ENCODE results near the gene PBOV1. TPM values are rescaled to one million over a fixed set of nuclear protein-coding genes. Genes with fewer than 3 reads are reported as not detected.

Gene PBOV1
- total RNA-seq, 1 donor, result not detected

DNA sequence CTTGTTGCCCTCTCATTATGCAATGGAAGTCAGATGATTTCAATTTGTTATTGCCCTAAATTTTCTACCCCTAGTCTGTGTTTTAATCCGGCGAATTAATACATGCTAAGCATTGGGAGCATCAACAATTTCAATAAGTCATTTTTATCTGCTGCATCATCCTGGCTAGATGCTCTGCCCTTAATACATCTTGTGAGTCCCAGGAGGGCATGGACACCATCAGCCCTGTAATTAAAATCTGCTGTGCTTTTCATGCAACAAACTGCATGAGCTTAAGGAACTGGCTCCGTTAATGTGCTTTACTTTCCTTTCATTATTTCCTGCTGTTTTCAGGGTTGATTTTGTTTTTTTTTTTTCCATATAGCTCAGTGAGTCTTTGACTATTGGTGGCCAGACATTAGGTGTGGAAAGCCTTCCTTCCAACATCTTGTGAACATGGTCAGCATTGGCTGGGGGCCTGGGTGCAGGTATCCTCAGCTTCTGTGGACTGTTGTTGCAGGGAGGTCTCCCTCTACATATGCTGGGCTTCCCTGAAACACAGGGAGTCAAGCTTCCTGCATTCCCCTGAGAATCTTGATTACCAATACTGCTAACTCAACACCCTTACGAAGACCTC is 8.5 kb upstream of the PBOV1 start:
- TF ChIP-seq, protein P1, sequence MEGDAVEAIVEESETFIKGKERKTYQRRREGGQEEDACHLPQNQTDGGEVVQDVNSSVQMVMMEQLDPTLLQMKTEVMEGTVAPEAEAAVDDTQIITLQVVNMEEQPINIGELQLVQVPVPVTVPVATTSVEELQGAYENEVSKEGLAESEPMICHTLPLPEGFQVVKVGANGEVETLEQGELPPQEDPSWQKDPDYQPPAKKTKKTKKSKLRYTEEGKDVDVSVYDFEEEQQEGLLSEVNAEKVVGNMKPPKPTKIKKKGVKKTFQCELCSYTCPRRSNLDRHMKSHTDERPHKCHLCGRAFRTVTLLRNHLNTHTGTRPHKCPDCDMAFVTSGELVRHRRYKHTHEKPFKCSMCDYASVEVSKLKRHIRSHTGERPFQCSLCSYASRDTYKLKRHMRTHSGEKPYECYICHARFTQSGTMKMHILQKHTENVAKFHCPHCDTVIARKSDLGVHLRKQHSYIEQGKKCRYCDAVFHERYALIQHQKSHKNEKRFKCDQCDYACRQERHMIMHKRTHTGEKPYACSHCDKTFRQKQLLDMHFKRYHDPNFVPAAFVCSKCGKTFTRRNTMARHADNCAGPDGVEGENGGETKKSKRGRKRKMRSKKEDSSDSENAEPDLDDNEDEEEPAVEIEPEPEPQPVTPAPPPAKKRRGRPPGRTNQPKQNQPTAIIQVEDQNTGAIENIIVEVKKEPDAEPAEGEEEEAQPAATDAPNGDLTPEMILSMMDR (IDR thresholded peaks at IDR 0.05; ENCODE audit: extremely low read depth, low read depth, low read length), result no peak
- no peaks in the 10 kb centered on the region for H4K20me1 ChIP-seq (ENCODE audit: insufficient read depth, low read length)
- H3K9me3 ChIP-seq (ENCODE audit: low read depth, low read length), result no peaks in the 10 kb centered on the region
- no peak overlapping the region for H3K4me2 ChIP-seq (ENCODE audit: insufficient read depth, low read length)
- H3K27ac ChIP-seq (ENCODE audit: low read depth, low read length), result no peak overlapping the region
- peaks cover 7% of the 10 kb centered on the region for H3K27me3 ChIP-seq (ENCODE audit: insufficient read depth, low read length)
- H2AFZ ChIP-seq (ENCODE audit: low read length), result no peak overlapping the region
- H3K79me2 ChIP-seq (ENCODE audit: insufficient read depth, low read length), result no peaks in the 10 kb centered on the region
- H3K4me1 ChIP-seq (ENCODE audit: insufficient read depth, low read length), result no peaks in the 10 kb centered on the region
- H3K36me3 ChIP-seq (ENCODE audit: insufficient read depth, low read length), result no peaks in the 10 kb centered on the region
- no peak overlapping the region for H3K4me3 ChIP-seq (ENCODE audit: insufficient read depth, low read length)
- DNase-seq (ENCODE audit: insufficient read length, low spot score, missing footprints), result no peak

DNA sequence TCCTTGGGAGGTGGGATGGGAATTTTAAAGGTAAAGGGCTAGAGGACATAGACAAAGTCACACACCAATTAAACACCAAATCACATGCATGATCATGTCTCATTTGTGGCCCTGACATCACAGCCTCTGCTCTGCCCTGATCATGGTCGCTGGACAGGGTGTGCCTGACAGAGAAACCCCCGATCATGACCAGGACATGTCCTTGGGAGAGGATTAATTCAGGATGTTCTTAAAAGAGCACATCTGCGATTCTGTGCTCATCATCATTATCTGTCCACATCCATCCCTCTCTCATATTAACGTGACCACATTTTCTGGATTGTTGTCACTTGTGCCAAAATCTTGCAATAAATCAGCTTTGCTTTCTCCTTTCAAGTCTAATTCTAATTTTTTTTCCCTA is 7.7 kb upstream of the PBOV1 start:
- DNase-seq (ENCODE audit: insufficient read length, low spot score, missing footprints), result no peak
- Histone ChIP-seq H3K36me3 (ENCODE audit: insufficient read depth, low read length) (no peaks in the 10 kb centered on the region), H2AFZ (ENCODE audit: low read length) (no peak overlapping the region), H3K4me2 (ENCODE audit: insufficient read depth, low read length) (no peak overlapping the region), H4K20me1 (ENCODE audit: insufficient read depth, low read length) (no peaks in the 10 kb centered on the region), H3K4me3 (ENCODE audit: insufficient read depth, low read length) (no peak overlapping the region), H3K27me3 (ENCODE audit: insufficient read depth, low read length) (peaks cover 11% of the 10 kb centered on the region), H3K9me3 (ENCODE audit: low read depth, low read length) (no peaks in the 10 kb centered on the region), H3K4me1 (ENCODE audit: insufficient read depth, low read length) (no peaks in the 10 kb centered on the region), H3K79me2 (ENCODE audit: insufficient read depth, low read length) (no peaks in the 10 kb centered on the region), H3K27ac (ENCODE audit: low read depth, low read length) (no peak overlapping the region)
- TF ChIP-seq, protein P1 (IDR thresholded peaks at IDR 0.05; ENCODE audit: extremely low read depth, low read depth, low read length), result no peak

DNA sequence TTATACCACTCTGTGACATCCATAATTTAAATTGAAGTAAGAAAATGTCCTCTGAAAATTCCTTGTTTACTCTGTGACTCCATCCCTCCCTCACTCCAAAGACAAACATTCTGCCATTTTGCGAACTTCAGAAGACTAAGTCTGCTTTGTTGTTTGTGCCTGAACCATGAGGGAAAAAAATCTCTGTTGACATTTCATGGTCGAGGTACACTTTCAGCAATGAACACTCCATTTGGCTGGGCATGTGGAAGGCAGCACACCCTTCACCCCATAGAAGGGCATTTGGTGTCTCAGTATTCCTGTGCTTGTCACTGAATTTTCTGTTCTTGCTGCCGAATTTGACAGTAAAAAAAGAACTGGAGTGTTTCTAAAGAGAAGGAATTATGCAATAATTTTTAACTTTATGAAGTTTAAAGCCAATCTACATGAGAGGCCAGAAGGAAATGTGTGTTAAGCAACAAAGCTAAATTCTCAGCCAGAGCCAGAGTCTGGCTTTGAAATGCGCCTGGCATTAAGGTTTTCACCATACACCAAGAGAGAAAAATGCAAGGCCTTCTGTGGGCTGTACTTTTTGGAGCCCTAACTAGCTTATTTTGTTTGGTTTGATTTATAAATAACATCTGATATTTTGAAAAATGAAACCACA is 4.7 kb upstream of the PBOV1 start:
- Histone ChIP-seq H3K79me2 (ENCODE audit: insufficient read depth, low read length) (no peaks in the 10 kb centered on the region), H2AFZ (ENCODE audit: low read length) (no peak overlapping the region), H3K27ac (ENCODE audit: low read depth, low read length) (no peak overlapping the region), H3K4me3 (ENCODE audit: insufficient read depth, low read length) (no peak overlapping the region), H3K9me3 (ENCODE audit: low read depth, low read length) (no peaks in the 10 kb centered on the region), H3K4me1 (ENCODE audit: insufficient read depth, low read length) (no peaks in the 10 kb centered on the region), H3K27me3 (ENCODE audit: insufficient read depth, low read length) (peaks cover 11% of the 10 kb centered on the region), H4K20me1 (ENCODE audit: insufficient read depth, low read length) (no peaks in the 10 kb centered on the region), H3K4me2 (ENCODE audit: insufficient read depth, low read length) (no peak overlapping the region), H3K36me3 (ENCODE audit: insufficient read depth, low read length) (no peaks in the 10 kb centered on the region)
- TF ChIP-seq, protein P1 (IDR thresholded peaks at IDR 0.05; ENCODE audit: extremely low read depth, low read depth, low read length), result no peak
- DNase-seq (ENCODE audit: insufficient read length, low spot score, missing footprints), result no peak

DNA sequence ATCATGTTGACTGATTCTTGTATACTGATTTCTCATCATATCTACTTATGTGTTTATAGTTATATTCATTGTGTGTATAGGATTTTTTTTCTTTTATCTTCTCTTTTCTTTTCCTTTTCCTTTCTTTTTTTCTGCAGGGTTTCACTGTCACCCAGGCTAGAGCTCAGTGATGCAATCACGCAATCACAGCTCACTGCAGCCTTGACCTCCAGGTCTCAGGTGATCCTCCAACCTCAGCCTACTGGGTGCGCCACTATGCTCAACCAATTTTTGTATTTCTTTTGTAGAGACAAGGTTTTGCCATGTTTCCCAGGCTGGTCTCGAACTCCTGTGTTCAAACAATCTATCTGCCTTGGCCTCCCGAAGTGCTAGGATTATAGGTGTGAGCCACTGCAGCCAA is 1.6 kb upstream of the PBOV1 start:
- TF ChIP-seq, protein P1 (IDR thresholded peaks at IDR 0.05; ENCODE audit: extremely low read depth, low read depth, low read length), result no peak
- peaks cover 8% of the 10 kb centered on the region for H3K27me3 ChIP-seq (ENCODE audit: insufficient read depth, low read length)
- no peaks in the 10 kb centered on the region for H3K36me3 ChIP-seq (ENCODE audit: insufficient read depth, low read length)
- no peaks in the 10 kb centered on the region for H3K79me2 ChIP-seq (ENCODE audit: insufficient read depth, low read length)
- no peak for DNase-seq (ENCODE audit: insufficient read length, low spot score, missing footprints)
- H4K20me1 ChIP-seq (ENCODE audit: insufficient read depth, low read length), result no peaks in the 10 kb centered on the region
- H3K4me3 ChIP-seq (ENCODE audit: insufficient read depth, low read length), result no peak overlapping the region
- no peak overlapping the region for H3K4me2 ChIP-seq (ENCODE audit: insufficient read depth, low read length)
- H3K4me1 ChIP-seq (ENCODE audit: insufficient read depth, low read length), result no peaks in the 10 kb centered on the region
- no peak overlapping the region for H3K27ac ChIP-seq (ENCODE audit: low read depth, low read length)
- no peak overlapping the region for H2AFZ ChIP-seq (ENCODE audit: low read length)
- no peaks in the 10 kb centered on the region for H3K9me3 ChIP-seq (ENCODE audit: low read depth, low read length)
